ENCODE results near the gene CCDC54. TPM values are rescaled to one million over a fixed set of nuclear protein-coding genes. Genes with fewer than 3 reads are reported as not detected.
A peak's percentile ranks its signal among the peaks of the same experiment; 100 is the strongest.
"Not testable (repeated sequence)": the region's sequence is repeated elsewhere in the genome, so short reads cannot be mapped to it uniquely, and the experiment has no call there.

Gene CCDC54
- not detected for total RNA-seq

DNA sequence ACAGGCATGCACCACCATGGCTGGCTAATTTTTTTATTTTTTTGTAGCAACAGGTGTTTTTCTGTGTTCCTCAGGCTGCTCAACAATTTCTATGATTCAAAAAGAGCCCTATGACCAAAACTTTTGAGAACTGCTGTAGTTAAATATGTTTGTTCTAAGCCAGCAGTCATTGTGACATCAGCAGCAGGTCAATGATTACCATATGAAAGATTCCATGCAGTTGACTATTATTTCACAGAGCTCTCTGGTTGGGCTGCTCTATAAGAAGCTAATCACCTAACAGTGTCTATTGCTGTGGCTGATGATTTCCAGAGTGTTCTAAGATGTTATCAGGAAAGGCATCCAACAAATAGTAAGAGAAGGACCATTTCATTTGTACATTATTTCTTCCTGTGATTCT is at the start of gene CCDC54:
Gene CCDC54, plus strand, starts transcription at position 289 of the 400 bp plus-strand sequence. CDS start 149 bp downstream, outside the sequence.
- DNase-seq (ENCODE audit: low spot score in 2 of 2), result no peak
- H3K9me3 Mint-ChIP-seq, result no peaks in the 10 kb centered on the region
- no peak for ATAC-seq
- no peak within 1 kb of the TSS for H3K27ac Mint-ChIP-seq
- H3K36me3 Mint-ChIP-seq, result no peaks in the 10 kb centered on the region

DNA sequence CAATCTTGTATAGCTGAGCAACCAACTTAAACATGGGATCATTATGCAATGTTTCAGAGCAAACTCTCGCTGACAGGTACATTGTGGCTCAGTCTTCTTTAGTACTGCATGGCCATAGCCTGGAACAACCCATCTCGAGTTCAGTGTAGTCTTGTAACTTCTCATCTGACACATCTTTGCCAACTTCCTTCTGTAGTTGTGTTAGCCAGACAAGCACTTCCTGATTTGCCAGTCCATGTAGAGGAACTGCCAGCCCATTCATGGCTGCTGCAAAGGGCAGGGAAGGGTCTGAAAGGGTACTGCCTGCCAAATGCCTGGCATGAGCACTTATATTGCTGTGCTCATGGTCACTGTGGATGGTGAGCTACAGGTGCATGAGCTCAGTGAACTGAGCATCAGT is 49.2 kb upstream of the CCDC54 start:
- H3K9me3 Mint-ChIP-seq, result no peaks in the 10 kb centered on the region
- no peaks in the 10 kb centered on the region for H3K36me3 Mint-ChIP-seq
- no peak for ATAC-seq
- DNase-seq (ENCODE audit: low spot score in 2 of 2), result no peak
- H3K27ac Mint-ChIP-seq, result no peak overlapping the region

DNA sequence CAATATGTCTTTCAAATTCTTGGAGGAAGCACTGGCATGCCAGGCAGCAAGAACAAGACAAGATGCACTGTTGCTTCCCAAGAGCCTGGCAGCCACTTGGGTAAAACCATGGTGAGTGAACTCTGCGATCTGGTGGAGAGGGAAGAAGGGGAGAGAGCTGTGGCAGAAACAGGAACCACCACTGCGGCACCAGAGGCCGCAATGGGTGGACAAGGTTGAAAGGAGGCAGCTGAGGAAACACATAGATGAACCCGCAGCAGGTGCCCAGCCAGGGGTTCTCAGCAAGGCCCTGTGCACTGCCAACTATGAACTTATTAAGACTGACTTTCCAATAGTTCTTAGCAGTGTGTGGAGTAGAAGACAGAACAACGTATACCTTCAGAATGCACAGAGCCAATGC is 48.2 kb upstream of the CCDC54 start:
- ATAC-seq, result no peak
- DNase-seq (ENCODE audit: low spot score in 2 of 2), result no peak
- H3K9me3 Mint-ChIP-seq, result no peaks in the 10 kb centered on the region
- no peaks in the 10 kb centered on the region for H3K36me3 Mint-ChIP-seq
- no peak overlapping the region for H3K27ac Mint-ChIP-seq

DNA sequence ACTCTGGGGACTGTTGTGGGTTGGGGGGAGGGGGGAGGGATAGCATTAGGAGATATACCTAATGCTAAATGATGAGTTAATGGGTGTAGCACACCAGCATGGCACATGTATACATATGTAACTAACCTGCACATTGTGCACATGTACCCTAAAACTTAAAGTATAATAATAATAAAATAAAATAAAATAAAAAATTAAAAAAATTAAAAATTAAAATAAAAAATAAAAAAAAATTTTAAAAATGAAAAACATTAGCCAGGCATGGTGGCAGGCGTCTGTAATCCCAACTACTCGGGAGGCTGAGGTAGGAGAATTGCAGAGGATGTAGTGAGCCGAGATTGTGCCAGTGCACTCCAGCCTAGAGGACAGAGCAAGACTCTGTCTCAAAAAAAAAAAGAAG is 37.5 kb upstream of the CCDC54 start:
- H3K9me3 Mint-ChIP-seq; DNase-seq (ENCODE audit: low spot score in 2 of 2); ATAC-seq; H3K36me3 Mint-ChIP-seq; H3K27ac Mint-ChIP-seq: not testable (repeated sequence)

DNA sequence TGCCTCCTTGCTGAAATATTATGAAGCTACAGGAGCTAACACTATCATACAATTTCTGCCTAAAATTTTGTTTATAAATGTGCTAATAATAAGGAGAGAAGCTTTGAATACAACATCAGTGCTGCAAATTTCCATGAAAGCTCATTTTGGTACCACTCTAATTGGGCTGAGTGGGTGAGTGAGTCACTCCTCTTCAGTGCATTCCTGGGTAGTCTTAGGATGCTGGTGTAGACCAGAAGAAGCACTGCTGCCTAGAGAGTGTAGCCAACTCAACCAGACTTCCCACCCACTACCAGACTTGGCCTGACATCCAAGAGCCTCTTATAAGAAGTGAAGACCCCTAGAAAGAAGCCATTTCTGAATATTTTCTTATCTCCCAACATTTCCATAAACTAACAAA is 32.5 kb upstream of the CCDC54 start:
- Mint-ChIP-seq H3K9me3 (no peaks in the 10 kb centered on the region), H3K27ac (no peak overlapping the region), H3K36me3 (no peaks in the 10 kb centered on the region)
- DNase-seq (ENCODE audit: low spot score in 2 of 2), result no peak
- no peak for ATAC-seq

DNA sequence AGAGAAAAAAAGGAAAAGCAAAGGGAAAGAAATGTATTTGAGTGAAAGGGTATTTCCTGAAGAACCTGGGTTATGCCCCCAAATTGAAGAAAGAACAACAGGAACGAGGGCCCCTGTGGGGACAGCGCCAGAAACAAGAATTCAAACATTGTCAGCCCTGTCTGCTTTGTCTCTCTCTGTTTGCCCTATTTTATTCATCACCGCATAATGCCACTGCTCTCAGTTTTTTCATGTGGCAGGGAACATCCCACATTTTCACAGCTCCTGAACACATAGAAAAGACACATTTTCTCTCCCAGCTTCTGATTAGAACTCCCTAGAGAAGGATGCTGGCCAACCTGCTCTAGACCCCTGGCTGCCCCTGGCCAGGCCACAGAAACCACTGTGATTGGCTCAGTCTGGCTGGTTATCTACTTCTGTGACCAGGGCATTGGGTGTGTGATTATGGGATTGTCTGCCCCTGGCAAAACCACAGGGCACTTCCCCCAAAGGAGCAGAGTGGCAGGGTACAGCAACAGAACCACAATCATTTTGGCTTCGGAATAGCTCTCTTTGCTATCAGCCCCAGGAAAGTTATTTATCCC is 31.3 kb upstream of the CCDC54 start:
- Mint-ChIP-seq H3K36me3 (no peaks in the 10 kb centered on the region), H3K9me3 (no peaks in the 10 kb centered on the region)
- no peak for ATAC-seq

DNA sequence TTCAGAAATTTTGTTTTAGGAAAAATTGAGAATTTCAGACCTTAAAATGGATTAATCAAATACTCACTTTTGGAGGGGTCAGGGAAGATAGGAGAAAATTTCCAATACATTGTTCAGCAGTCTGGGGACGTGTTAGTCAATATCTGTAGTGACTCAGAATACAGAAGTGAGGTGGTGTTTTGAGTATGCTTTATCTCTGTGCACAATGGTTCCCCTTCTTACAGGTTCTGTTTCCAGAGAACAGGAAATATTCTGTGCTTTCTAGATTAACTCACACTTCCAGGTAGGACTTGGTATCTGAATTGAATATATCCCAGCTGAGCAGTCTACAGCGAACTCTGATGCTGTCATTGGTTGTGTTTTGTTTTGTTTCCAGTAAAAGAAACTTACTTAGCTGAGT is 30.7 kb upstream of the CCDC54 start:
- Mint-ChIP-seq H3K36me3 (no peaks in the 10 kb centered on the region), H3K9me3 (no peaks in the 10 kb centered on the region), H3K27ac (no peak overlapping the region)
- ATAC-seq (peak in 1 of 2 donors; percentile 89), DNase-seq (ENCODE audit: low spot score in 2 of 2) (no peak)

More for the DNA sequence above, 31.3 kb upstream of the CCDC54 start:
- no peak overlapping the region for H3K27ac Mint-ChIP-seq
- DNase-seq (ENCODE audit: low spot score in 2 of 2), result no peak

DNA sequence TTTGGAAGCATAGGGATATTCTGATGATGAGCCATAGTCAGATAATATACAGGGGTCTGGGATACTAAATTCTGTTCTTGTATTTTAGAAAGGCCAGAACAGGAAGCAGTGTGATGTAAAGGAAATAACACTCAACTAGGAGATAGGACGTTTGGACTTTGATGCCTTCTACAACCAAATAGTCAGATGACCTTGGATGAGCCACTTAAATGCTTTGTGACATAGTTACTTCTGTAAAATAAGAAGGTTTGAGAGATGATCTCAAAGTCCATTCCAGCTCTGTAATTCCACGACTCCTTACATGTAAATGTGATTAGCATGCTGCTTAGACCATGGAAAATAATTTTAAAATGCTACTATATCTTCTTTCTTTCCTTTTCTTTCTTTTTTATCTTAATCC is 29.5 kb upstream of the CCDC54 start:
- H3K27ac Mint-ChIP-seq, result no peak overlapping the region
- H3K36me3 Mint-ChIP-seq, result no peaks in the 10 kb centered on the region
- DNase-seq (ENCODE audit: low spot score in 2 of 2) (no peak), ATAC-seq (no peak)
- H3K9me3 Mint-ChIP-seq, result no peaks in the 10 kb centered on the region

DNA sequence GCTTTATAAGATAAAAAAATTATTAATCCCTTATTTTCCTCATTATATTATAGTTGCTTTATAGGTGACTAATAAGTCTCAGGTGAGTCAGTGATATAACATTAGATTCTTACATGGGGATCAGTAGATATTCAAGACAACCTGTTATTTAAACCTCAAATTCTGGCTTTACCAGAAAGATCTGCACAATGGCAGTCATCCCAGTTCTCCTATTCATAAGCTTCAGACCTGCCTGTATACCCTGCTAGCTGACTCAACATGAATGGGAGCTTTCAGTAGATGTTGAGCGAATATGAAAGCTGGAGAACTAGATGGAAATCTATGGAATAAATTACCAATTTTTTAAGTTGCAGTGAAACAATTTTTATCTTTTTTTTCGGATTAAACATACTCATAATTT is 20.5 kb upstream of the CCDC54 start:
- no peaks in the 10 kb centered on the region for H3K36me3 Mint-ChIP-seq
- peaks cover 3 to 4% of the 10 kb centered on the region in 2 donors for H3K9me3 Mint-ChIP-seq
- DNase-seq (ENCODE audit: low spot score in 2 of 2) (no peak), ATAC-seq (no peak)
- no peak overlapping the region for H3K27ac Mint-ChIP-seq

DNA sequence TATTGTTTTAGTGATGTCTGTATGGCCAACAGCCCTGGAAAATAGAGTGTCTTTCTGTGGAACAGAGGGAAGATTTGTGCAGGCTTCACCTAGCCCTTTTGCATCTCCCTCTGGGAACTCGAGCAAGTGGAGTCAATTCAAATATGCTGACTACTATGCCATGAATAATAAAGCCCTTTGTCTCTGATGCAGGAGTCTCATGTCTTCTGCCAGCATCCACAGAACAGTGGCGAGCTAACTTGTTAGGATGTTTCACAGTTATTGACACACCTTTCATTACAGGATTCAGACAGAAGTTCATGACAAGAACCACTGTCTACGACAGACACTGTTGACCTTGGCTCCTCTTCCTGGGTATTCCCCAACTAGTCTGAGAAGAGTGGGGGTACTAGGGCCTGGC is 15.6 kb upstream of the CCDC54 start:
- ATAC-seq, result no peak
- Mint-ChIP-seq H3K36me3 (peaks cover 0 to 4% of the 10 kb centered on the region in 2 donors), H3K9me3 (peaks cover 4 to 6% of the 10 kb centered on the region in 2 donors), H3K27ac (no peak overlapping the region)
- no peak for DNase-seq (ENCODE audit: low spot score in 2 of 2)

DNA sequence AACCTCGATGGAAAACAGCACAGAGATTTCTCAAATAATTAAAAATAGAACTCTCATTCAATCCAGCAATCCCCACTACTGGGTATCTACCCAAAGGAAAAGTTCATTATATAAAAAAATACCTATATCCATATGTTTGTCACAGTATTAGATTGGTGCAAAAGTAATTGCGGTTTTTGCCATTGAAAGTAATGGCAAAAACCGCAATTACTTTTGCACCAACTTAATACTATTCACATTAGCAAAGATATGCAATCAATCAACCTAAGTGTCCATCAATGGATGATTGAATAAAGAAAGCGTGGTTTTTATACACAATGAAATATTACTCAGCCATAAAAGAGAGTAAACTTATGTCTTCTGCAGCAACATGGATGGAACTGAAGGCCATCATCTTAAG is 12.2 kb upstream of the CCDC54 start:
- H3K9me3 Mint-ChIP-seq, result peaks cover 4 to 6% of the 10 kb centered on the region in 2 donors
- ATAC-seq (no peak), DNase-seq (ENCODE audit: low spot score in 2 of 2) (no peak)
- no peak overlapping the region for H3K27ac Mint-ChIP-seq
- H3K36me3 Mint-ChIP-seq, result peaks cover 0 to 4% of the 10 kb centered on the region in 2 donors

DNA sequence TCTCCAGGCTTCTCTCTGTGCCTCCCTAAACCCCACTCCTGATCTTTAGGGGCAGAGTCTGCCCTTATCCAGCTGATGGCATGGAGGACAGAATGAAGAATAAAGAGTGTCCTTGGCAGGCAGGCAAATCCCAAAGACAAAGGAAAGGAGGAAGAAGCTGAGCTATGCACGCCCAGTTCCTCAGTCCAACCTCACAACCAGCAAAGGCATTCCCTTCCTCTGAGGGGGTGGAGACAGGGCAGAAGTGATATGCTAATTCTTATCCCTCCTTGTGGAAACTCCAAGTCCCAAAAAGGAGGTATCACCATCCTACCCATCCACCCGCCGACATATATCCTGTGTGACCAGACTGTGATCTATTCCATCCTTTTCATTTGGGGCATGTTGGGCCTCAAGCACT is 10.5 kb upstream of the CCDC54 start:
- ATAC-seq (no peak), DNase-seq (ENCODE audit: low spot score in 2 of 2) (no peak)
- peaks cover 0 to 4% of the 10 kb centered on the region in 2 donors for H3K36me3 Mint-ChIP-seq
- no peak overlapping the region for H3K27ac Mint-ChIP-seq
- H3K9me3 Mint-ChIP-seq, result peaks cover 0 to 3% of the 10 kb centered on the region in 2 donors

DNA sequence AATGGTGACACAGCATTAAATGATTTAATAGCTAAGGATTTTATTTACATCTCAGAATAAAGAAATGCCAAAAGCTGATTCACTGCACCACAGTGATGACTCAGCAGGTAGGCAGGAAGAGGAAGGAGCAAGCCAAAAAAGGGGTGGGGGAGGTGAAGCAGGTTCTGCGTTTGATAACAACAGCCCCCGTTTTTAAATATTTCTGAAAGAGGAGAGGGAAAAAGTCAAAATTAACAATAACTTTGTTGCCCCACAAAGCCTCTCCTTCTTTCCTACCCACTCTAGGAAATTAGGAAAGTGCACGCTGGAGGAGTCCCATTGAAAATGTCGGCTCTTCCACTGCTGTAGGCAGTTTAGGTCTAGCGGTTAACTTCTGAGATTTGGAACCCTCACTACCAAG is 9.9 kb upstream of the CCDC54 start:
- ATAC-seq, result no peak
- Mint-ChIP-seq H3K27ac (peak overlapping the region in 1 of 2 donors; percentile 10), H3K36me3 (peaks cover 0 to 4% of the 10 kb centered on the region in 2 donors), H3K9me3 (no peaks in the 10 kb centered on the region)
- no peak for DNase-seq (ENCODE audit: low spot score in 2 of 2)

DNA sequence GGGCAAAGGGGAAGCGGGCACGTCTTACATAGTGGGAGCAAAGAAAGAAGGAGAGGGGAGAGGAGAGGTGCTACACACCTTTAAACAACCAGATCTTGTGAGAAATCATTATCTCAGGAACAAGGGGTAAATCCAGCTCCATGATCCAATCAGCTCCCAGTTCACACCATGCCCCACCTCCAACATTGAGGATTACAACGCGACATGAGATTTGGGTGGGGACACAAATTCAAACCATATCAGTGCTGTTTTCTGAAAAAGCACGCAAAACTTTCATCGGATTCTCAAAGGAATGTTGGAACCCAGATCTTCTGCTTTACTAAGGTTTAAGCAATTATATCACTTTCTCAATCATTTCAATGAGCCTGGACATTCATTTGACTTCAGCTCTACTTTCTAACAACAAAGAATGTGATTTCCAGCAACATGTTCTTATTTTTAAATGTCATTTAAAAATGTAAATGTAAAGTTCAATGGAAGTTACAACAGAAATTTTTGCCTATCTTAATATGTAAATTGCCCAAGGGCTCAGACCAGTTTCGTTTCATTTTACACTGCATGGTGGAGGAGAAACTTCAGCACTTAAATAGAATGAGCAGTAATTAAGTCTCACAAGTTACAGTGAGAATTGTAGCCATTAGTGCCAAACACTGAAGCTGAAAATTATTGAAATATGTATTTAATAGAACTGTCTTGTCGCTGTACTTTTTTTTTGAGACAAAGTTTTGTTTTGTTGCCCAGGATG is 8.4 kb upstream of the CCDC54 start:
- no peak overlapping the region for H3K27ac Mint-ChIP-seq
- no peak for DNase-seq (ENCODE audit: low spot score in 2 of 2)
- H3K9me3 Mint-ChIP-seq, result no peaks in the 10 kb centered on the region
- H3K36me3 Mint-ChIP-seq, result no peaks in the 10 kb centered on the region
- ATAC-seq, result no peak

DNA sequence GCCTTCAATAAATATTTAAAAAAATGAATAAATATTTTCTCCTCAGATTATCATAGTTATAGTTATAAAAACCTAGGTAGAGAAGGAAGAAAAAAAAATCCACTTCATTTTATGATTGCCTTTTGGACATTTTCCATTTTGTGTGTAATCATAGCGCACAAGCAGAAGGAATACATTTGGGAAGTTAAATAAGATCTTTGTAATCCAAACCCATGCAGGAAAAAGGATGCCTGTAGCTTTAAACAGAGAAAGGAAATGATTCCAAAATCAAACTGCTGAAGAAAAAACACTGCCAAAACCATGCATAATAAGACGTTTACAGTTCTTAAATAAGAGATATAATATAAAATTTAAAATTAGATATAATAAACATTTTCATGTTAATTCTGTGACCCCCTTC is 7.4 kb upstream of the CCDC54 start:
- DNase-seq (ENCODE audit: low spot score in 2 of 2) (no peak), ATAC-seq (no peak)
- Mint-ChIP-seq H3K27ac (no peak overlapping the region), H3K9me3 (no peaks in the 10 kb centered on the region), H3K36me3 (no peaks in the 10 kb centered on the region)

DNA sequence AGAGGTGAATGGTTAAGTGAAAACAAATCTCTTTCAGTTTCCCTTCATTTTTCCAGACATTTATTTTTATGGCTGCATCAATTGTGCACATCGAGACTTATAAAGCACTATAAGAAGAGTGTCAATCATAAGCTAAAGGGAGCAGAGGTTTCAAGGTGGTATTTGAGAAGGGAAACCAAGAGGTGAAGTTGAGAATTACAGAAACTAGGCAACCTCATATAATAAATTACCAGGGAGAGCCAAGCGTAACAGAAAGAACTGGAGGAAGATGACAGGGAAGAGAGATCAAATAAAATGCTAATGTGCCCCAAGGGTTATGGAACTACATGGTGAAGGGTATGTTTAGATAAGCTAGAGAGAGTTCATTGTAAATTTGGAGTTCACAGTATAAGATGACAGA is 6.3 kb upstream of the CCDC54 start:
- no peaks in the 10 kb centered on the region for H3K36me3 Mint-ChIP-seq
- H3K27ac Mint-ChIP-seq, result no peak overlapping the region
- ATAC-seq, result no peak
- DNase-seq (ENCODE audit: low spot score in 2 of 2), result no peak
- H3K9me3 Mint-ChIP-seq, result no peaks in the 10 kb centered on the region

DNA sequence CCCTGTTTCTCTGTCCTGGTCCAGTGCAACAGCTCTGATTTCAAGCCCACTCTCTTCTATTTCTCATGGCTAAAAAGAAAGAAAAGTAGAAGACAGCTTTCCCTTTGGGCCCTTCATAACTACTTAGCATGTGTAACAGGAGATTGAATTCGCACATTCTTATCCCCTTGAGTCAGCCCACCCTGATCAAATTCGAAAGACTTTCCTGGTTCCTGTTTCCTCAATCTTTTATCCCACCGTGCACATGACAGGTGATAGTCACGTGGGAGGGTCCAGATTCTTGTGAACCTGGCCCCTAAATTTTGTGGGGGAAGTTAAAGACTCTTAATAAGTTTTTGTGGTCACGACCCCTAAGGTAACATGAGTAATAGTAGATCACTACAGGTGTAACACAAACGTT is 4.7 kb upstream of the CCDC54 start:
- DNase-seq (ENCODE audit: low spot score in 2 of 2), result no peak
- Mint-ChIP-seq H3K27ac (no peak overlapping the region), H3K9me3 (no peaks in the 10 kb centered on the region), H3K36me3 (no peaks in the 10 kb centered on the region)
- ATAC-seq, result no peak

DNA sequence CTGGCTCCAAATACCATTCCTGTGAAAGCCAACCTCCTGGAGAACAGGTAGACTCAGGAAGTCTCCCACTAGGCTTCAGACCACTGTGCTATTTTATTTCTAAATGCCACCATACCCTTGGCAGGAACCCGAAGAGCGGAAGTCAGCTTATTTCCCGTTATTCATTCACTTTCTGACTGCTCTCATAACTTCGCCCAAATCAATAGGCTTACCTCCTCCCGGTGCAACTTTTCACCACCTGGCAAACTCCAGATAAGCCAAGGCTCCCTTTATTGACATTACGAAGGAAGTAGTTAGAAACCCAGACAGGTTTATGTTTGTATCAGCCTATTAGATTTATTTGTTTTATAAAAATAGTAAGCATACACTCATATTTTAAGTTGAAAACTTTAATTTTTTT is 3.3 kb upstream of the CCDC54 start:
- no peak for DNase-seq (ENCODE audit: low spot score in 2 of 2)
- Mint-ChIP-seq H3K36me3 (no peaks in the 10 kb centered on the region), H3K27ac (no peak overlapping the region), H3K9me3 (no peaks in the 10 kb centered on the region)
- no peak for ATAC-seq
